Inflammatory macrophage (primary cell): ENCODE measurements around the gene D2HGDH.
"Not testable (repeated sequence)": the region's sequence is repeated elsewhere in the genome, so short reads cannot be mapped to it uniquely, and the experiment has no call there.

Source experiments
- DNase-seq, 2 donors: peaks; one replicate each; pipeline ENCODE4 v3.0.0-alpha.2; 2020 to 2022

D2HGDH gene

GRCh38 chr2:241810307-241811200, 76.1 kb downstream of the D2HGDH start:
- no peak for DNase-seq

- no peak for DNase-seq
Observed at GRCh38 chr2:241811201-241811951, 76.9 kb downstream of the D2HGDH start.

GRCh38 chr2:241811952-241812729, 77.7 kb downstream of the D2HGDH start:
- DNase-seq: no peak

- DNase-seq: no peak
Observed at GRCh38 chr2:241812730-241813643, 78.6 kb downstream of the D2HGDH start.

GRCh38 chr2:241813644-241814392, 79.4 kb downstream of the D2HGDH start:
- DNase-seq: peak in 1 of 2 donors; percentile 29

- DNase-seq: no peak
Observed at GRCh38 chr2:241814393-241814642, 79.9 kb downstream of the D2HGDH start.

- no peak for DNase-seq
Observed at GRCh38 chr2:241814643-241815476, 80.4 kb downstream of the D2HGDH start.

- DNase-seq: no peak
Observed at GRCh38 chr2:241815477-241816430, 81.3 kb downstream of the D2HGDH start.

GRCh38 chr2:241816431-241817121, 82.1 kb downstream of the D2HGDH start:
- DNase-seq: no peak

GRCh38 chr2:241817126-241817820, 82.8 kb downstream of the D2HGDH start:
- peak; percentile 10 to 39 for DNase-seq

GRCh38 chr2:241817821-241818215, 83.4 kb downstream of the D2HGDH start:
- not testable (repeated sequence) for DNase-seq
